OCI-LY7 (cell line): ENCODE results near the gene MEP1A. TPM values are rescaled to one million over a fixed set of nuclear protein-coding genes. Genes with fewer than 3 reads are reported as not detected.

ENCODE experiments used
- BruUV-seq: library from RNA; stranded (reverse); fragments of 400-500 nt; replicated peaks from 2 replicates; lab custom pipeline; 2021; lab: Mats Ljungman, UMichigan
- CTCF ChIA-PET: fragments of 300-600 bp; sonication (Branson Sonifier 250); formaldehyde crosslinking; loops from one replicate; lab custom pipeline; 2022; ENCODE audit warnings: antibody characterized with exemption; ENCODE audit not compliant: unreplicated experiment; lab: Charles Lee
- POLR2A ChIA-PET: fragments of 300-600 bp; sonication (Branson Sonifier 250); formaldehyde crosslinking; loops from one replicate; lab custom pipeline; 2022; ENCODE audit warnings: antibody characterized with exemption; lab: Charles Lee
- DNase-seq: peaks from one replicate; pipeline ENCODE4 v3.0.0-alpha.2; 2015; ENCODE audit warnings: low spot score
- H2AFZ ChIP-seq: fragments of 200-600 bp; sonication (generic), shearing (Covaris generic); 2 replicates; pipeline ENCODE4 v1.6.1; 2014; ENCODE audit warnings: mild to moderate bottlenecking, antibody characterized with exemption, low read length, moderate library complexity
- H3K27ac ChIP-seq: fragments of 200-600 bp; sonication (generic); 2 replicates; pipeline ENCODE4 v1.5.1; 2014; ENCODE audit warnings: mixed run types, low read depth, mild to moderate bottlenecking, moderate library complexity, low read length, inconsistent platforms; ENCODE audit not compliant: poor library complexity, severe bottlenecking
- H3K36me3 ChIP-seq: fragments of 200-600 bp; sonication (generic); 2 replicates; pipeline ENCODE4 v1.6.1; 2014; ENCODE audit warnings: mild to moderate bottlenecking, antibody characterized with exemption, low read length, moderate library complexity, mixed read lengths; ENCODE audit not compliant: insufficient read depth
- H3K4me1 ChIP-seq: fragments of 200-600 bp; sonication (generic); 2 replicates; pipeline ENCODE4 v1.5.1; 2014; ENCODE audit warnings: mild to moderate bottlenecking, low read length; ENCODE audit not compliant: insufficient read depth, poor library complexity, severe bottlenecking
- H3K4me2 ChIP-seq: fragments of 200-600 bp; sonication (generic); 2 replicates; pipeline ENCODE4 v1.6.1; 2014; ENCODE audit warnings: mild to moderate bottlenecking, low read length
- H3K4me3 ChIP-seq: fragments of 200-600 bp; sonication (generic); 2 replicates; pipeline ENCODE4 v1.5.1; 2014; ENCODE audit warnings: mild to moderate bottlenecking, low read depth, low read length; ENCODE audit not compliant: poor library complexity, severe bottlenecking
- H3K79me2 ChIP-seq: fragments of 200-600 bp; sonication (generic); 2 replicates; pipeline ENCODE4 v1.6.1; 2016; ENCODE audit warnings: low read depth, mild to moderate bottlenecking, low read length, moderate library complexity, mixed read lengths; ENCODE audit not compliant: insufficient read depth
- H3K9me2 ChIP-seq: fragments of 200-600 bp; sonication (generic); 2 replicates; pipeline ENCODE4 v1.6.1; 2016; ENCODE audit warnings: mild to moderate bottlenecking, low read length, mixed read lengths; ENCODE audit not compliant: insufficient read depth
- H3K9me3 ChIP-seq: fragments of 200-600 bp; sonication (generic); 2 replicates; pipeline ENCODE4 v1.6.1; 2014; ENCODE audit warnings: mild to moderate bottlenecking, mixed run types, low read length, mixed read lengths
- H4K20me1 ChIP-seq: fragments of 200-600 bp; sonication (generic); 2 replicates; pipeline ENCODE4 v1.6.1; 2014; ENCODE audit warnings: mild to moderate bottlenecking, antibody characterized with exemption, low read length, moderate library complexity, mixed read lengths; ENCODE audit not compliant: insufficient read depth
- EZH2phosphoT487 ChIP-seq: fragments of 200-600 bp; sonication (generic); IDR thresholded peaks from 2 replicates; pipeline ENCODE4 v1.6.1; 2018; ENCODE audit warnings: low read depth, borderline replicate concordance, mild to moderate bottlenecking, mixed run types, antibody characterized with exemption, low read length, moderate library complexity, mixed read lengths
- intact Hi-C: fragments of 100-400 bp; cut with micrococcal nuclease; formaldehyde crosslinking; loops from one replicate; pipeline ENCODE4 v1.10.0; 2022; ENCODE audit not compliant: unreplicated experiment
- total RNA-seq, 2 experiments: library from RNA; depleted of rRNA in 1 of 2; stranded (reverse); fragments of >200 nt in 1 of 2; shearing (Covaris generic) in 1 of 2; gene quantifications; 2 replicates each; pipeline ENCODE4 v1.2.3, GENCODE V29; 2014 to 2022
- TF ChIP-seq, protein P1 (sequence below): fragments of 200-600 bp; sonication (generic); conservative IDR thresholded peaks from 2 replicates; pipeline ENCODE4 v1.5.1; 2014; ENCODE audit warnings: mild to moderate bottlenecking, antibody characterized with exemption, low read length, moderate library complexity, mixed read lengths

The MEP1A gene
- total RNA-seq, 2 experiments from 2014 or later, result not detected

DNA sequence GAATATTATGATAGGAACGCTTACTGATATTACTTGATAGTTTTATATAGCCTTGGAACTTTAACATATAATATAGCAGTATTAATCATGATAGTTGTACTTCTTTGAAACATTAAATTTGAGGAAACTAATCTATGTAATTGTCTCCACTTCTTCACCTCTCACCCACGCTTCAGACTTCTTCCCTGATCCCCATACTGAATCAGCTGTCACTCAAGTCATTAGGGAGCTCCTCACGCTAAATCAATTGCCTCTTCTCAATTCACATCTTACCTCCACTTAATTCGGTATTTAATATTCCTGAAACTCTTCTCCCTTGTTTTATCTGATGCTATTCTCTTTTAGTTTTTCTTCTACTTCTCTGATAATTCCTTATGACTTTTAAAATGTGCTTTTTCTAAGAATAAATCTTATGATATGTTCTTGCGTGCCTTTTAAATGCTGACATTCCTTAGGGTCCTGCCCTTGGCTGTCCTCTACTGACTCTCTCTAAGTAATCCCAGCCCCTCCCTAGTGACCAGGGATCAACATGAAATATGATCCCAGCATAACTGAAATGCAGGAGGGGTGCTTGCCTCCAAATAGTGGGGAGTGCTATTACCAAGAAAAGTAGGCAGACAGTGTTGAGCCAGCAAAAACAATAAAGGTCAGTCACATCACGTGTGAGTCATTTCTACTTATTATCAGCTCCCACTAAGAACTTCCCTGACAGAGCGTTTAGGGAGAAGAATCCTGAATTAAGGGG lies 36.5 kb upstream of the MEP1A start:
- H4K20me1 ChIP-seq, result no peaks in the 10 kb centered on the region
- H3K9me2 ChIP-seq, result no peaks in the 10 kb centered on the region
- H3K4me3 ChIP-seq, result no peak overlapping the region
- CTCF ChIA-PET, result no interaction called here
- H3K4me1 ChIP-seq, result no peaks in the 10 kb centered on the region
- H3K4me2 ChIP-seq, result no peak overlapping the region
- no peaks in the 10 kb centered on the region for H3K79me2 ChIP-seq
- intact Hi-C loops, result no loop called here
- TF ChIP-seq EZH2phosphoT487, result no peak
- TF ChIP-seq, protein P1, sequence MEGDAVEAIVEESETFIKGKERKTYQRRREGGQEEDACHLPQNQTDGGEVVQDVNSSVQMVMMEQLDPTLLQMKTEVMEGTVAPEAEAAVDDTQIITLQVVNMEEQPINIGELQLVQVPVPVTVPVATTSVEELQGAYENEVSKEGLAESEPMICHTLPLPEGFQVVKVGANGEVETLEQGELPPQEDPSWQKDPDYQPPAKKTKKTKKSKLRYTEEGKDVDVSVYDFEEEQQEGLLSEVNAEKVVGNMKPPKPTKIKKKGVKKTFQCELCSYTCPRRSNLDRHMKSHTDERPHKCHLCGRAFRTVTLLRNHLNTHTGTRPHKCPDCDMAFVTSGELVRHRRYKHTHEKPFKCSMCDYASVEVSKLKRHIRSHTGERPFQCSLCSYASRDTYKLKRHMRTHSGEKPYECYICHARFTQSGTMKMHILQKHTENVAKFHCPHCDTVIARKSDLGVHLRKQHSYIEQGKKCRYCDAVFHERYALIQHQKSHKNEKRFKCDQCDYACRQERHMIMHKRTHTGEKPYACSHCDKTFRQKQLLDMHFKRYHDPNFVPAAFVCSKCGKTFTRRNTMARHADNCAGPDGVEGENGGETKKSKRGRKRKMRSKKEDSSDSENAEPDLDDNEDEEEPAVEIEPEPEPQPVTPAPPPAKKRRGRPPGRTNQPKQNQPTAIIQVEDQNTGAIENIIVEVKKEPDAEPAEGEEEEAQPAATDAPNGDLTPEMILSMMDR, result no peak
- H3K36me3 ChIP-seq, result no peaks in the 10 kb centered on the region
- DNase-seq, result no peak
- no TSS peak for BruUV-seq
- no peak overlapping the region for H2AFZ ChIP-seq
- H3K27ac ChIP-seq, result no peak overlapping the region
- POLR2A ChIA-PET, result no interaction called here
- no peaks in the 10 kb centered on the region for H3K9me3 ChIP-seq

GRCh38 chr6:46757214-46757596 lies 36.0 kb upstream of the MEP1A start:
- CTCF ChIA-PET, result no interaction called here

More at GRCh38 chr6:46757214-46757596, 36.0 kb upstream of the MEP1A start:
- no peak for DNase-seq
- H3K9me3 ChIP-seq, result no peaks in the 10 kb centered on the region
- POLR2A ChIA-PET, result no interaction called here
- no peak overlapping the region for H3K4me2 ChIP-seq
- no peak overlapping the region for H3K4me3 ChIP-seq
- TF ChIP-seq EZH2phosphoT487, result no peak
- TF ChIP-seq, protein P1, result no peak
- intact Hi-C loops, result no loop called here
- no peaks in the 10 kb centered on the region for H3K9me2 ChIP-seq
- H3K36me3 ChIP-seq, result no peaks in the 10 kb centered on the region
- H3K27ac ChIP-seq, result no peak overlapping the region
- H3K4me1 ChIP-seq, result no peaks in the 10 kb centered on the region
- H4K20me1 ChIP-seq, result no peaks in the 10 kb centered on the region
- H2AFZ ChIP-seq, result no peak overlapping the region
- H3K79me2 ChIP-seq, result no peaks in the 10 kb centered on the region
- BruUV-seq, result no TSS peak
